GM12873 (cell line): ENCODE measurements around the gene DPP10.

Experiments used
- CTCF ChIP-seq: IDR thresholded peaks from 2 replicates; pipeline ENCODE4 v1.5.1; 2012; ENCODE audit warnings: low read depth, mild to moderate bottlenecking, moderate library complexity, low read length, control low read depth; ENCODE audit not compliant: insufficient read depth; ENCODE audit errors: missing control alignments

Gene DPP10

GRCh38 chr2:114507744-114508143, 65.3 kb downstream of the DPP10 start:
- no peak for TF ChIP-seq CTCF

GRCh38 chr2:114515882-114516281, 73.4 kb downstream of the DPP10 start:
- no peak for TF ChIP-seq CTCF

GRCh38 chr2:114517580-114517979, 75.1 kb downstream of the DPP10 start:
- TF ChIP-seq CTCF = no peak

- no peak for TF ChIP-seq CTCF
Observed at GRCh38 chr2:114518738-114519137, 76.3 kb downstream of the DPP10 start.

GRCh38 chr2:114525955-114526354, 83.5 kb downstream of the DPP10 start:
- TF ChIP-seq CTCF = no peak

GRCh38 chr2:114526841-114527240, 84.4 kb downstream of the DPP10 start:
- TF ChIP-seq CTCF = no peak

GRCh38 chr2:114527330-114527983, 85.0 kb downstream of the DPP10 start:
- no peak for TF ChIP-seq CTCF
